Right lung (tissue), 5 donors: Measurements from ENCODE around the gene CYTH4. TPM values are rescaled to one million over a fixed set of nuclear protein-coding genes. Genes with fewer than 3 reads are reported as not detected.

ENCODE experiments used
- DNase-seq, 2 donors: peaks; one replicate each; pipeline ENCODE4 v3.0.0-alpha.2; 2013
- polyA plus RNA-seq, 5 donors: library from polyadenylated mRNA; unstranded; fragments of 120-200 nt; gene quantifications; one replicate each; pipeline versions ENCODE4 v1.2.1 to v1.2.3, GENCODE V29; 2013; ENCODE audit warnings: inconsistent platforms in 1 of 5, low replicate concordance in 1 of 5; ENCODE audit not compliant: insufficient read length in 5 of 5, insufficient read depth in 1 of 5

Gene CYTH4
- polyA plus RNA-seq, 5 donors, result 4.5 to 6.0 (median 5.2) TPM

- DNase-seq, result no peak
Observed at GRCh38 chr22:37287550-37287951, 5.2 kb downstream of the CYTH4 start.

- DNase-seq, result no peak
Observed at GRCh38 chr22:37288521-37288920, 6.2 kb downstream of the CYTH4 start.

- no peak for DNase-seq
Observed at GRCh38 chr22:37289156-37289735, 6.9 kb downstream of the CYTH4 start.

DNA sequence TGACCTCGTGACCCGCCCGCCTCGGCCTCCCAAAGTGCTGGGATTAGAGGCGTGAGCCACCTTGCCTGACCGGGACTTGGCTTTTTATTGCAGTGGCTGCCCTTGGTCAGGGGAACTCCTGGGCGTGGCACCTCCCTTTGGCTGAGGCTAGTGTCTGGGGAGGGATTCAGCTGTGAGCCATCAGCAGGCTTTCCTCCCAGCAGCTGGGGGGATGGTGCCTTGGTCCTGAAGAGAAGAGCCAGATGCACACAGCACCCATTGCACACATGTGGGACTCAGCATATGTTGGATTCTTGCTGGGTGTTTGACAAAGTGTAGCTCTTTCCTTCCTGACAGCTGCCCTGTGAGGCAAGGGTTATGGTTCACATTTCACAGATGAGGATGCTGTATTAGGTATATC, 8.4 kb downstream of the CYTH4 start:
- DNase-seq, result no peak

DNA sequence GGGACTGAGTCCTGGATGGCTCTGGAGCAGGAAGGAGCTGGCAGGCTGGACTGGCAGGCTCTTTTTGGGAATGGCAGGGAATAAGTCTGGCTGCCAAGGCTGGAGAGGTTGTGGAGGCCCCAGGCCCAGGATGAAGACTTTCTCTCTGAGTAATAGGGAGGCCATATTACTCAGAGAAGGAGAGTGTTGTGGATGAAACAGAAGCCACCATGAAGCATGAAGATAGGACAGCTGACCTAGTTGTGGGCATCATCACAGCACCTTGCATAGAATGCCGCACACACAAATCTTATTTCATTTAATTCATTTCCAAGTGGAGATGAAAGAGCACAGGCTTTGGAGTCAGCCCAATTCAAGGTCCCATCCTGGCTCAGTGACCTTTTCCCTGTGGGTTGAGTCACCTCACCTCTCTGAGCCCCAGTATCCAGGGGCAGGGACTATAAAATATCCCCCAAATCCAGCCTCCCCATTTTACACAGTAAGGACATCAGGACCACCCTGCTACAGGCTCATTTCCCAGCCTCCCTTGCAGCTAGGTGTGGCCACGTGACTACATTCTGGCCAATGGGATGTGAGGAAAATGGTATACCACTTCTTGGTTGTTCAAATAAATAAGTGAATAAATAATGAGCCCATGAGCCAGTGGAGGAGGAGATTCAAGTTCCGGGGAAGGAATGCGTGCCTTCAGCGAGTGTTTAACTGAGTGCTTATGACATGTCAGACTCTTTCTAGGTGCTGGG, 9.4 kb downstream of the CYTH4 start:
- no peak for DNase-seq

GRCh38 chr22:37292641-37293040, 10.3 kb downstream of the CYTH4 start:
- DNase-seq, result no peak

- no peak for DNase-seq
Observed at GRCh38 chr22:37293172-37293571, 10.9 kb downstream of the CYTH4 start.

GRCh38 chr22:37294747-37295146, 12.4 kb downstream of the CYTH4 start:
- no peak for DNase-seq

- DNase-seq, result no peak
Observed at GRCh38 chr22:37295213-37295886, 13.0 kb downstream of the CYTH4 start.

DNA sequence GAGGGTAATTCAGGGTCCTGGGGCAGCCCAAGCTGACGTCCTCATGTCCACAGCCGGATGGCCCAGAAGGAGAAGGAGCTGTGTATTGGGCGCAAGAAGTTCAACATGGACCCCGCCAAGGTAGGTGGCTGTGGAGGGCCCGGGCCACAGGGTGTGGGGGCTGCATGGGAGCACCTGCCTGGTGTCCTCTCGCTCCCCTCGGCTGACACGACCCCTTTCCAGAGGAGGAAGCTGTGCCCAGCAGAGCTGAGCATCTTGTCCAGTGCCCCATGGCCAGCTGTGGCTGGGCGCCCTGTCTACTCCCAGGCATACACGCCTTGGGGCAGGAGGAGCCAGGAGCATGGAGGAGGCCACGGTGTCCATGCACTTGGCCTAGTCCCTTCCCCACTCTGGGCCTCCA, 13.6 kb downstream of the CYTH4 start:
- no peak for DNase-seq

DNA sequence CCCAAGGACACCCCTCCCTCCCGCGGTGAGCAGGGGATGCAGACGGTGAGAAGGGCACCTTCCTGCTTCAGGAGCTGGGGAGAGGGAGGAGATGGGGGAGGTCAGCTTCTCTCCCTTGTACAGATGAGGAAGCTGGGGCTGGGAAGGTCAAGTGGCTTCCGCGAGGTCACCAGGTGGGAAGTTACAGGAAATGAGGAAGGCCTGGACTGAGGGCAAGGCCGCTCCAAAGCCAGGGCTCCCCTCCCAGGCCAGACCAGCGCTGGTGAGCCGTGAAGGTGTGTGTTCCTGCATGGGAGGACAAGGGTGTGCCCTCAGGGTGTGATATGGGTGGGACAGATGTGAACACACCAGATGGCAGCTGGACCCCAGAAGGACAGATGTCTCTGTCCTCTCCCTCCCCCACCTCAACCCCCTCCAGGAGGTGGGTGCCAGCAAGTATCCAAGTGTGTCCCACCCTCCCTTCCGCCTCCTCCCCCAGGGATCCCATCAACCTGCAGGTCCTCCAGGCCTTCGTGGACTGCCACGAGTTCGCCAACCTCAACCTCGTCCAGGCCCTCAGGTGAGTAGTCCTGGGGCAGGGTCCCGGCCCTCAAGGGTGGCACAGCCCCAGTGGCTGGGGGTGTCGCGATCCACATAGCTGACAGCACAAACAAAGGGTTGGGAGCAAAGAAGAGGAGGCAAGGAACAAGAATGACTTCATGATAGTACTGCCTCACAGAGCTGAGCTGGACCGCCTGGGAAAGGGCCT, 16.6 kb downstream of the CYTH4 start:
- no peak for DNase-seq

- DNase-seq, result no peak
Observed at GRCh38 chr22:37299969-37300509, 17.7 kb downstream of the CYTH4 start.

- no peak for DNase-seq
Observed at GRCh38 chr22:37300551-37301017, 18.3 kb downstream of the CYTH4 start.

DNA sequence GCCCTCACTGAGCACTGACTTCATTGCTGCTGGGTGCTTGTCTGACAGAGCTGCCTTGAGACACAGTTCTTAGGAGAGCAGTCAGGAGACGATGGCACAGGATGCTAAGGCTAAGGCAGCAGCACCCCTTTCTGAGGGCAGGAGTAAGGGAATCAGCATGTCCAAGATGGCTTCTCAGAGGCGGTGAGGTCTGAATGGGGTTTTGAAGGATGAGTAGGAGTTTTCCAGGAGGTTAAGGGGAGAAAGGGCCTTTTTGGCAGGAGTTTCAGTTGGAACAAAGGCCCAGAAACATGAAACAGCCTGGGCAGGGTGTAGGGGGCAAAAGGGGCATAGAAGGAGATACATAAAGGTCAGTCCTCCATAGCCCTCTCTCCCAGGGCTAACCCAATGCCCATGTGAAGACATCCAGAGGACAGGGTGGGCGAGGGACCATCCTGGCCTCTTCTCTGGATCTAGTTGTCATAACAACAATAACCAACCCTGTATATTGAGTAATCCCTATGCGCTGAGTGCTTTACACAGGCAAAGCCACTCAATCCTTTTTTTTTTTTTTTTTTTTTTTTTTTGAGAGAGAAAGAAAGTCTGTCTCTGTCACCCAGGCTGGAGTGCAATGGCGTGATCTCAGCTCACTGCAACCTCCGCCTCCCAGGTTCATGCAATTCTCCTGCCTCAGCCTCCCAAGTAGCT, 19.0 kb downstream of the CYTH4 start:
- DNase-seq, result no peak

DNA sequence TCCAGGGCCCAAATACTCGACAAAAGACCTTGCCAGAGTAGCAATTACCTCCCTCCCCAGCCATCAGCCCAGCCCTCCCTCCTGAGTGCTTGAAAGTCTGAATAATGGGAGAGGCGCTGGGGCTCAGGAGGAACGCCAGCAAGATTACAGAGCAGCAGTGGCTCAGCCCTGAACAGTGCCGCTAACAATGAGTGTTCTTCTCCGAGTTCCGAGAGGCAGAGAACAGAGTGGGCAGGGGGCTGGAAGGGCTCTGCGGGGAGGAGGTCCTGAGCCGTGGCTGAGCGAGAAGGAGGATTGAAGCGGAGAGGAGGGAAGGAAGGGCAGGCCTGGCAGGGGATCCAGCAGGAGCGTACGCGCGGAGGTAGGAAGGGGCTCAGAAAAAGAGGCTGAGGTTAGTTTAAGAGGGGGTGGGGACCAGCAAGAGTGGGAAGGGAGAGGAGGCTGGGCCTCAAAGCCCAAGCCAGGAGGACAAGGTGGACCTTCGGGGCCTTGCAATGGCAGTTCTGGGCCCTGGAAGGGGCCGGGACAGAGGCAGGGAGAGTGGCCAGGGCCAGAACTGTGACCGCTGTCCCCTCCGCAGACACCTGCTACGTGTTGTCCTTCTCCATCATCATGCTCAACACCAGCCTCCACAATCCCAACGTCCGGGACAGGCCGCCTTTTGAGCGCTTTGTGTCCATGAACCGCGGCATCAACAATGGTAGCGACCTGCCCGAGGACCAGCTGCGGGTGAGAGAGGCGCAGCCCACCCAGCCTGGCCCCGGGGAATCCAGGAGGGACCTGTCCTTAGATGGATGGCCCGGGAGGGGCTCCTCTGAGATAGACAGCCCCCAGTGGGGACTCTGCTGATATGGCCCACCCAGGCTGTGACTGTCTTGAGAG, 20.6 kb downstream of the CYTH4 start:
- DNase-seq, result no peak

- no peak for DNase-seq
Observed at GRCh38 chr22:37303821-37304274, 21.5 kb downstream of the CYTH4 start.

DNA sequence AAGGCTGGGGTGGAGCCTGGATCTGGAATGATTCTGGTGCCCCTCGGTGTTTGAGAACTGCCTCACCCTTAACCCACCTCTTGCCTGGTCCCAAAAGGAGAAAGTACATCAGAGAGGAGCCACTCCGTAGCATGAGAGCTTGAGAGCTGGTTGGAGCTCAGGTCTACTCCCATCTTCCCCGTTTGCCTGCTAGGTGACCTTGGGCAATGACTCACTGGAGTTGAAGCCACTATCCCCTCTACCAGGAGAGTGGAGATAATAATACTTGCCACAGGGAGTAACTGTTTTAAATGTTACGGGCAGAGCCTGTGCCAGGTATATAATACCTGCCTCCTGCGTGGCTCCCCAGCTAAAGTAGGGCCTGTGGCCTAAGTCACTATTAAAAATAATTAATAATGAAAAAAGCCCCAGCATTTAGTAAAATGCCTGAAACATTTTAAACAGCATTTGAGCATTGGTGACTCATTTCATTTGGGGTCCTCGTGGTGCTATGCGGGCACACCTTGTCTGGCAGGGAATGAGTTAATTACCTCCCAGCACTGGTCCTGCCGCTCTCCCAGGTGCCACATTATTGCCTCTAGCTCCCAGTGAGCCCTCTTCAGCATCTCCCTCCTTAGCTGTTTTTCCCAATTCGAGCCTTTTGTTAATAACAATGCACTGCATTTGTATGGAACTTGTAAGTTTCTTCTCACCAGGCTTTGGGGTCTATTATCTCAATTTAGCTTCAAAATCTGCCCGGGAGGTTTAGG, 22.5 kb downstream of the CYTH4 start:
- DNase-seq, result no peak

GRCh38 chr22:37305887-37306286, 23.6 kb downstream of the CYTH4 start:
- no peak for DNase-seq

GRCh38 chr22:37306494-37306829, 24.2 kb downstream of the CYTH4 start:
- no peak for DNase-seq
